MV-4-11 (cell line): ENCODE measurements around the gene HCFC1R1.
"Not testable (repeated sequence)": the region's sequence is repeated elsewhere in the genome, so short reads cannot be mapped to it uniquely, and the experiment has no call there.

ENCODE experiments used
- DNase-seq: peaks from one replicate; lab custom pipeline; 2025; lab: John Stamatoyannopoulos, UW

HCFC1R1 gene

GRCh38 chr16:3057181-3058138 is 33.7 kb upstream of the HCFC1R1 start:
- no peak for DNase-seq

GRCh38 chr16:3056336-3057180 is 32.8 kb upstream of the HCFC1R1 start:
- no peak for DNase-seq

GRCh38 chr16:3055734-3056115 is 32.0 kb upstream of the HCFC1R1 start:
- not testable (repeated sequence) for DNase-seq

- peak; percentile 75 for DNase-seq
Measured at GRCh38 chr16:3054965-3055733, 31.4 kb upstream of the HCFC1R1 start.

- peak; percentile 27 for DNase-seq
Measured at GRCh38 chr16:3053330-3053710, 29.6 kb upstream of the HCFC1R1 start.

GRCh38 chr16:3052571-3053329 is 29.0 kb upstream of the HCFC1R1 start:
- DNase-seq, result not testable (repeated sequence)

- peak; percentile 10 for DNase-seq
Measured at GRCh38 chr16:3051494-3051893, 27.8 kb upstream of the HCFC1R1 start.

GRCh38 chr16:3051009-3051408 is 27.3 kb upstream of the HCFC1R1 start:
- no peak for DNase-seq

GRCh38 chr16:3050487-3050886 is 26.7 kb upstream of the HCFC1R1 start:
- peak; percentile 37 for DNase-seq

GRCh38 chr16:3049921-3050481 is 26.3 kb upstream of the HCFC1R1 start:
- no peak for DNase-seq

GRCh38 chr16:3047387-3047720 is 23.6 kb upstream of the HCFC1R1 start:
- DNase-seq, result no peak

GRCh38 chr16:3046641-3047386 is 23.1 kb upstream of the HCFC1R1 start:
- DNase-seq, result no peak

GRCh38 chr16:3045758-3046640 is 22.3 kb upstream of the HCFC1R1 start, which contains the start of gene MMP25:
Gene MMP25, plus strand, starts transcription at chr16:3046561. Its CDS starts 357 bp downstream, at chr16:3046918.
- DNase-seq, result peak; percentile 68

GRCh38 chr16:3044708-3045107 is 21.0 kb upstream of the HCFC1R1 start:
- DNase-seq, result no peak

- DNase-seq, result peak; percentile 81
Measured at GRCh38 chr16:3042376-3042775, 18.6 kb upstream of the HCFC1R1 start.

- DNase-seq, result no peak
Measured at GRCh38 chr16:3038896-3039295, 15.2 kb upstream of the HCFC1R1 start.

GRCh38 chr16:3038256-3038655 is 14.5 kb upstream of the HCFC1R1 start:
- no peak for DNase-seq

- no peak for DNase-seq
Measured at GRCh38 chr16:3036726-3037315, 13.1 kb upstream of the HCFC1R1 start, which contains the start of gene BICDL2. Gene BICDL2, minus strand, starts transcription at chr16:3036944. Its CDS starts 1,448 bp downstream, at chr16:3035496.
